ENCODE results near the gene SLC25A29.

GRCh38 chr14:100281286-100282082 lies 24.8 kb downstream of the SLC25A29 start:
- no peak for TF ChIP-seq YY1 (IDR thresholded peaks at IDR 0.05; ENCODE audit: insufficient read depth, insufficient read length)
- no peak for TF ChIP-seq ZNF274 (IDR thresholded peaks at IDR 0.05; ENCODE audit: low read depth, low read length)
- TF ChIP-seq SUZ12 (IDR thresholded peaks at IDR 0.05; ENCODE audit: extremely low read depth, insufficient read depth, insufficient read length), result no peak
